ENCODE results near the gene H2BW2.

H2BW2 gene

DNA sequence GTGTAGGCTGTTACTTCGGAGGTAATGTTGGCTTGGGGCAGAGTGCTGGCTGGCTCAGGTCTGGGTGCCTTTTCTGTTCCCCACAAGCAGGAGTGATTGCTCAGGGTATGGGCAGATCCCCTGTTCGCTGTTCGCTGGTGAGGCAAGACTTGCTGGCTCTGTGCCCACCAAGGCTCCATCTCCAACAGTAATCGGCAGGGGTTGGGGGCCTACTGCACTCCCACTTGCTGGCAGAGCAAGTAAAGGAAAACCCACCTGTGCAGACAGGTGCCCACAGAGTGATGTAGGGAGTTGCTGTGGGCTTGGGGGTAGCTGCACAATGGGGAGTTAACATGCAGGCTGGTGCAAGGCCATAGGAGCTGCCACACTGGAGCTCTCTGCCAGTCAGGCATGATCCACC is 44.3 kb downstream of the H2BW2 start:
- no peak overlapping the region for H3K27ac ChIP-seq
- no peak for DNase-seq
- no peaks in the 10 kb centered on the region for H3K36me3 ChIP-seq (replicated peaks)
- H3K4me3 ChIP-seq (ENCODE audit: low read depth, low read length), result no peak overlapping the region
- no peak for TF ChIP-seq CTCF (IDR thresholded peaks at IDR 0.05; ENCODE audit: low read depth, low read length, missing control alignments)
- in situ Hi-C loops (cut with HindIII; ENCODE audit: low pct_ligation_motif_present, low sequenced_read_pairs), result no loop called here
- no peaks in the 10 kb centered on the region for H3K27me3 ChIP-seq (replicated peaks)

DNA sequence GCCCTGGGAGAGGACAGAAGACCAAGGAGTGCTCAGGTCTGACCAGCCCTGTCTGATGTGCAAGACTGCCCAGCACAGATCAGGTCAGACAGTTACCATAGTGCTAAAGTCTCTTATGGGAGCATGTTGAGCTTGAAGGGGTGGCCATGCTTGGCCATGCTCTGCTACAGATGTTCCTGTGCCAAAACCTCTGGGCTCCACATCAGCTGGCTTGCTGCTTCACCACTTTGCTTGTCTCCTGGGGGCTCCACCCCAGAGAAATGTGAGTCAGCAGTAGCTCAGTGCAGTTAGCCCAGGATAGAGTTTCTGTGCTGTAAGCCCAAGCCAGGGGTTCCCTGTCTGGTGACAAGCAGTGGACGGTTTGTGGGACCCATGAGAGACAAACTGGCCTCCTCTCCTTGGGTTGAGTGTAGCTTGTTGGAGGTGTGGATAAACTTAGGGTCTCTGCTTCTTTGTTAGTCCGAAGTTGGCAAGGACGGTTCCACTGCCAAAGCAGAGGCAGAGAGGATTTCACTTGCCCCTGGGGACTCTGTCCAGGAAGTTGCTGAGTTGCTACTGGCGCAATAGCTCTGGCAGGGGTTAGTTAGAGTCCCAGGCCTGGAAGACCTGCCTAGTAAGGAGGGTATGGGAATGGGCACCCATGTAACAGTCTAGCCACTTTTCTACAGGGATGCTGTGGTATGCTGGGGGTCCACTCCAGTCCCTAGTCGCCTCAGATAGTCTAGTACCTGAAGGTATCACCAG is 45.0 kb downstream of the H2BW2 start:
- in situ Hi-C loops (cut with HindIII; ENCODE audit: low pct_ligation_motif_present, low sequenced_read_pairs), result no loop called here
- no peak for TF ChIP-seq CTCF (IDR thresholded peaks at IDR 0.05; ENCODE audit: low read depth, low read length, missing control alignments)
- no peaks in the 10 kb centered on the region for H3K36me3 ChIP-seq (replicated peaks)

GRCh38 chrX:104085477-104085876 is 45.7 kb downstream of the H2BW2 start:
- Histone ChIP-seq H3K4me3 (ENCODE audit: low read depth, low read length) (no peak overlapping the region), H3K27ac (no peak overlapping the region), H3K27me3 (replicated peaks) (peaks cover 2% of the 10 kb centered on the region), H3K36me3 (replicated peaks) (no peaks in the 10 kb centered on the region)
- DNase-seq, result no peak
- in situ Hi-C loops (cut with HindIII; ENCODE audit: low pct_ligation_motif_present, low sequenced_read_pairs), result no loop called here
- TF ChIP-seq CTCF (IDR thresholded peaks at IDR 0.05; ENCODE audit: low read depth, low read length, missing control alignments), result no peak

More for the DNA sequence above, 45.0 kb downstream of the H2BW2 start:
- no peak overlapping the region for H3K4me3 ChIP-seq (ENCODE audit: low read depth, low read length)
- no peak overlapping the region for H3K27ac ChIP-seq
- DNase-seq, result no peak
- peaks cover 2% of the 10 kb centered on the region for H3K27me3 ChIP-seq (replicated peaks)

DNA sequence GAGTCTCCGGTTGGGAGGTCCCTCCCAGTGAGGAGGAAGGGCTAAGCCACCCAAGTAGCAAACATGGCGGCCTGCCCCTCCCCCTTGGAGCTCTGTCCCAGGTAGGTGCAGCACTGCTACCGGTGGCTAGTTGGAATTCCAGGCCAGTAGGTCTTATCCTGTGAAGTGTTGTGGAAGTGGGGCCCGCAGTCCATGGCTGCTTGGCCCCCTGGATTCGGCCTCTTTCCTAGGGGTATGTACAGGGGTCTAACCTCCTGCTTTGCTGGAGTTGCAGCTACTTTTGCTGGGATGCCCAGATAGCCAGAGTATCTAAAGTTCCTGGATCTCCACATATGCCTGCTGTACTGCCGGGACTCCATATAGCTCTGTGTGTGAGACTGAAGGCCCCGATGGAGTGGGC is 46.2 kb downstream of the H2BW2 start:
- DNase-seq, result no peak
- in situ Hi-C loops (cut with HindIII; ENCODE audit: low pct_ligation_motif_present, low sequenced_read_pairs), result no loop called here
- Histone ChIP-seq H3K36me3 (replicated peaks) (no peaks in the 10 kb centered on the region), H3K27me3 (replicated peaks) (peaks cover 2% of the 10 kb centered on the region), H3K4me3 (ENCODE audit: low read depth, low read length) (no peak overlapping the region), H3K27ac (no peak overlapping the region)
- TF ChIP-seq CTCF (IDR thresholded peaks at IDR 0.05; ENCODE audit: low read depth, low read length, missing control alignments), result no peak
